ENCODE measurements around the gene TRABD.

- TF ChIP-seq CTCF (IDR thresholded peaks at IDR 0.05) = no peak
- TF ChIP-seq EP300 (IDR thresholded peaks at IDR 0.05) = no peak
- no peak for TF ChIP-seq POLR2A (IDR thresholded peaks at IDR 0.05)
Observed at GRCh38 chr22:50225200-50225969, 39.7 kb downstream of the TRABD start.
